ENCODE measurements around the gene C1QA. TPM values are rescaled to one million over a fixed set of nuclear protein-coding genes. Genes with fewer than 3 reads are reported as not detected.

The C1QA gene
- total RNA-seq, 1 donor from 2014 or later = 50.6 TPM

DNA sequence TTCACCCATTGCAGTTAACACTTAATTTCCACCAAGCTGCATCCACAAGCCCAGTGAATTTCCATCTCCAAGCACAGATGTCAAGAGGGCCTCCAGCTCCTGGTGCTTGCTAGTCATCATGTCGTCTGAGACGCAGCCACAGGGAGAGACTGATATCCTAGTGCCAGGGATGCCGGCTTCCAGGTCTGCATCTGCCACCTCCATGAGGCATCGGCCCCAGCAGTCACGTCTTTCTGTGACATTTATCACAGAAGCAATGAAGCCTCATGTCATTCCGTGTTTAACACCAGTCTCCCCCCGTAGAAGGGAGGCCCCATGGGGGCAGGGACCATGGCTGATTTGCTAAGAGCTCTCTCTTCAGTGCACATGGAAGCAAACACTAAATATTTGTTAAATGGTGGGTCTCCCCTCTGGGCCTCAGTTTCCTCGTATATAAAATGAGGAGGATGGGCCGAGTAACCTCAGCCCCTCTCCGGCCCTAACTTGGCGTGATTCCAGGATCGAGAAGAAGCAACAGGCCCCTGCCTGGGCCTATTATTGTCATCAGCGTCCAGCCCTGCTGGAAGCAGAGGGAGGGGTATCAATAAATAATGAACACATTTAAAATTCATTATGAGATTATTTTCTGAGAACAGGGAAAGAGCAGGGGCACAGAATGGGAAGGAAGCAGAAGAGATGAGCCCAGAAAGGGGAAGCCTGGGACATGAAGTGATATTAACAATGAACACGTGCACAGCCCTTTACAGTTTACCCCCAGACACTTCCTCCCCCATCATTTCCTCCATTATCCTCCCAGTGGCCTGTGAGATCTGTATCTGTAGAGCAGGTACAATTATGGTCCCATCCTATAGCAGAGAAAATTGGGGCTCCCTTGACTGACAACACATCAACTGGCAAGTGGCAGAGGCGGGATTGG is 15.8 kb downstream of the C1QA start:
- no peaks in the 10 kb centered on the region for H3K9me3 ChIP-seq (ENCODE audit: control insufficient read depth in 3 of 3, low read length in 3 of 3)
- H3K4me3 ChIP-seq (ENCODE audit: low read length in 3 of 3) = no peak overlapping the region
- H3K4me1 ChIP-seq (ENCODE audit: control insufficient read depth in 3 of 3, insufficient read depth in 3 of 3, low read length in 3 of 3) = no peaks in the 10 kb centered on the region
- H3K9ac ChIP-seq (ENCODE audit: low read depth in 1 of 3, low read length in 3 of 3) = no peak overlapping the region
- H3K27ac ChIP-seq (ENCODE audit: low read depth, low read length) = no peak overlapping the region
- no peaks in the 10 kb centered on the region for H3K36me3 ChIP-seq (ENCODE audit: control insufficient read depth in 3 of 3, insufficient read depth in 3 of 3, low read length in 3 of 3)
- peaks cover 14 to 35% (median 34%) of the 10 kb centered on the region in 3 donors for H3K27me3 ChIP-seq (ENCODE audit: control insufficient read depth in 3 of 3, insufficient read depth in 3 of 3, low read length in 3 of 3)

DNA sequence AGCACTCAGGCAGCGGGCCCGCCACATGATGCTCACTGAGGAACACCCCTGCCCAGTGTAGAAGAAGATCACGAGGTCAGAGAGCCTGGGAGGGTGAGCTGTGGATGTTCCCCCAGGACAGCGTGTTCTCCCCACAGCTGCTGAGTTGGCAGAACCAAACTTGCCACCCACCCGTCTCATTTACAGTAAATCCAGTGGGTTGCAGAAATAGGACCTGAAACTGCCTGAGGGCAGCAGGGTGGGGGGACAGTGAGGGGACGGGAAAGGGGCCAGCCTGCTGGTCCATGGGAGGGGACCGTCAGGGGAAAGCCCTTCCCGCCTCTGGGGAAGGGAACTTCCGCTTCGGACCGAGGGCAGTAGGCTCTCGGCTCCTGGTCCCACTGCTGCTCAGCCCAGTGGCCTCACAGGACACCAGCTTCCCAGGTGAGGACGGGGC is 16.5 kb downstream of the C1QA start, which contains the start of gene C1QB:
Gene C1QB (plus strand): TSS at position 356 of the 436 bp plus-strand sequence. CDS start 6,227 bp downstream, outside the sequence.
- H3K27ac ChIP-seq (ENCODE audit: low read depth, low read length) = no peak within 1 kb of the TSS
- H3K4me3 ChIP-seq (ENCODE audit: low read length in 3 of 3) = peak within 1 kb of the TSS in 1 of 3 donors; percentile 32

DNA sequence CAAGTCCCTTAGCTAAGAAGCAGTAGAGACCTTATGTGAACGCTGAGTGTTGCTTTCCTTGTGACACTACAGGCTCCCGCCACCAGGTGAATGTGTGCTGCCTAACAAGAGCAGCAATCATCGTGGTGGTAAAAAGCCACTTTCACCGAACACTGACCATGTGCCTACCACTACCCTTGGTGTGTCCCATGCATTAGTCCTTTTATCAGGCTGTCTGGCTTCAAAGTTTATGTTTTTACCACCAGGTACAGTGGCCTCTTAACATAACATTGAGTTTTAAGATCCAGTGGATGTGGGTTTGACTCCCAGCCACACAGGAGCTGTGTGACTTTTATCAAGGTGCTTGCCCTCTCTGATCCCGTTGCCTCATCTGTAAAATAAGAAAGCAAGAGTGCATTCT is 18.3 kb downstream of the C1QA start:
- H3K4me3 ChIP-seq (ENCODE audit: low read length in 3 of 3) = peak overlapping the region in 1 of 3 donors; percentile 34
- H3K9me3 ChIP-seq (ENCODE audit: control insufficient read depth in 3 of 3, low read length in 3 of 3) = no peaks in the 10 kb centered on the region
- no peaks in the 10 kb centered on the region for H3K4me1 ChIP-seq (ENCODE audit: control insufficient read depth in 3 of 3, insufficient read depth in 3 of 3, low read length in 3 of 3)
- no peak overlapping the region for H3K27ac ChIP-seq (ENCODE audit: low read depth, low read length)
- H3K9ac ChIP-seq (ENCODE audit: low read depth in 1 of 3, low read length in 3 of 3) = no peak overlapping the region
- peaks cover 17 to 38% (median 37%) of the 10 kb centered on the region in 3 donors for H3K27me3 ChIP-seq (ENCODE audit: control insufficient read depth in 3 of 3, insufficient read depth in 3 of 3, low read length in 3 of 3)
- H3K36me3 ChIP-seq (ENCODE audit: control insufficient read depth in 3 of 3, insufficient read depth in 3 of 3, low read length in 3 of 3) = no peaks in the 10 kb centered on the region

More for the DNA sequence above, 16.5 kb downstream of the C1QA start, which contains the start of gene C1QB:
- Histone ChIP-seq H3K9ac (ENCODE audit: low read depth in 1 of 3, low read length in 3 of 3) (no peak within 1 kb of the TSS), H3K9me3 (ENCODE audit: control insufficient read depth in 3 of 3, low read length in 3 of 3) (no peaks in the 10 kb centered on the region), H3K36me3 (ENCODE audit: control insufficient read depth in 3 of 3, insufficient read depth in 3 of 3, low read length in 3 of 3) (no peaks in the 10 kb centered on the region), H3K4me1 (ENCODE audit: control insufficient read depth in 3 of 3, insufficient read depth in 3 of 3, low read length in 3 of 3) (no peaks in the 10 kb centered on the region), H3K27me3 (ENCODE audit: control insufficient read depth in 3 of 3, insufficient read depth in 3 of 3, low read length in 3 of 3) (peaks cover 14 to 37% (median 34%) of the 10 kb centered on the region in 3 donors)

DNA sequence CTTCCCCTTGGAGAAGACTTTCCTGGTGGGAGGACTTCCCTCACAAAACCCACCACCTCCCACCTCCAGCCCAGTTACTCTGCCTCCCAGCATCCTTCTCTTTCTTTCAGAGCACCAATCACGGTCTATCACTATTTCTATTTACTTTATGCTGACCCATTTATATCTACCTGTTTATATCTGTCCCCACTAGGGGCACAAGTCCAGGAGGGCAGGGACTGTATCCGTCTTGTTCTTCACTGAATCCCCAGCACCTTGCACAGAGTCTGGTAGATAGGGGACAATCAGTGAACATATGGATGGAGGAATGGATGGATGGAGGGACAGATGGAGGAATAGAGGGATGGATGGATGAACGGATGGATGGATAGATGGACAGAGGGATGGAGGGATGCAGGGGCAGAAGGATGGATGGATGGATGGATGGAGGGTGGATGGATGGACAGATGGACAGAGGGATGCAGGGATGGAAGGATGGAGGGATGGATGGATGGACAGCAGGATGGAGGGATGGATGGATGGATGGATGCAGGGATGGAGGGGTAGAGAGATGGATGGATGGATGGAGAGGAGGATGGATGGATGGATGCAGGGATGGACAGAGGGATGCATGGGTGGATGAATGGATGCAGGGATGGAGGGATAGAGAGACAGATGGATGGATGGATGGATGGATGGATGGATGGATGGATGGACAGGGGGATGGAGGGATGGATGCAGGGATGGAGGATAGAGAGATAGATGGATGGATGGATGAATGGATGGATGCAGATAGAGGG is 22.1 kb downstream of the C1QA start:
- Histone ChIP-seq H3K27me3 (ENCODE audit: control insufficient read depth in 3 of 3, insufficient read depth in 3 of 3, low read length in 3 of 3) (peaks cover 18 to 38% (median 34%) of the 10 kb centered on the region in 3 donors), H3K4me1 (ENCODE audit: control insufficient read depth in 3 of 3, insufficient read depth in 3 of 3, low read length in 3 of 3) (no peaks in the 10 kb centered on the region), H3K4me3 (ENCODE audit: low read length in 3 of 3) (no peak overlapping the region), H3K9me3 (ENCODE audit: control insufficient read depth in 3 of 3, low read length in 3 of 3) (no peaks in the 10 kb centered on the region), H3K36me3 (ENCODE audit: control insufficient read depth in 3 of 3, insufficient read depth in 3 of 3, low read length in 3 of 3) (no peaks in the 10 kb centered on the region), H3K27ac (ENCODE audit: low read depth, low read length) (no peak overlapping the region), H3K9ac (ENCODE audit: low read depth in 1 of 3, low read length in 3 of 3) (no peak overlapping the region)

DNA sequence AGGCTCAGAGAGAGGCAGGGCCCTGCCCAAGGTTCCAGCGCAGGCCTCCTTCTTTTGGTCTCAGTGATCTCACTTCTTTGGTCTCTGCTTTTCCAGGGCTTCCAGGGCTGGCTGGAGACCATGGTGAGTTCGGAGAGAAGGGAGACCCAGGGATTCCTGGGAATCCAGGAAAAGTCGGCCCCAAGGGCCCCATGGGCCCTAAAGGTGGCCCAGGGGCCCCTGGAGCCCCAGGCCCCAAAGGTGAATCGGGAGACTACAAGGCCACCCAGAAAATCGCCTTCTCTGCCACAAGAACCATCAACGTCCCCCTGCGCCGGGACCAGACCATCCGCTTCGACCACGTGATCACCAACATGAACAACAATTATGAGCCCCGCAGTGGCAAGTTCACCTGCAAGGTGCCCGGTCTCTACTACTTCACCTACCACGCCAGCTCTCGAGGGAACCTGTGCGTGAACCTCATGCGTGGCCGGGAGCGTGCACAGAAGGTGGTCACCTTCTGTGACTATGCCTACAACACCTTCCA is 24.4 kb downstream of the C1QA start:
- H3K4me3 ChIP-seq (ENCODE audit: low read length in 3 of 3) = no peak overlapping the region
- peaks cover 9 to 37% (median 27%) of the 10 kb centered on the region in 3 donors for H3K27me3 ChIP-seq (ENCODE audit: control insufficient read depth in 3 of 3, insufficient read depth in 3 of 3, low read length in 3 of 3)
- H3K4me1 ChIP-seq (ENCODE audit: control insufficient read depth in 3 of 3, insufficient read depth in 3 of 3, low read length in 3 of 3) = no peaks in the 10 kb centered on the region
- H3K27ac ChIP-seq (ENCODE audit: low read depth, low read length) = no peak overlapping the region
- H3K9me3 ChIP-seq (ENCODE audit: control insufficient read depth in 3 of 3, low read length in 3 of 3) = no peaks in the 10 kb centered on the region
- no peak overlapping the region for H3K9ac ChIP-seq (ENCODE audit: low read depth in 1 of 3, low read length in 3 of 3)
- H3K36me3 ChIP-seq (ENCODE audit: control insufficient read depth in 3 of 3, insufficient read depth in 3 of 3, low read length in 3 of 3) = no peaks in the 10 kb centered on the region

DNA sequence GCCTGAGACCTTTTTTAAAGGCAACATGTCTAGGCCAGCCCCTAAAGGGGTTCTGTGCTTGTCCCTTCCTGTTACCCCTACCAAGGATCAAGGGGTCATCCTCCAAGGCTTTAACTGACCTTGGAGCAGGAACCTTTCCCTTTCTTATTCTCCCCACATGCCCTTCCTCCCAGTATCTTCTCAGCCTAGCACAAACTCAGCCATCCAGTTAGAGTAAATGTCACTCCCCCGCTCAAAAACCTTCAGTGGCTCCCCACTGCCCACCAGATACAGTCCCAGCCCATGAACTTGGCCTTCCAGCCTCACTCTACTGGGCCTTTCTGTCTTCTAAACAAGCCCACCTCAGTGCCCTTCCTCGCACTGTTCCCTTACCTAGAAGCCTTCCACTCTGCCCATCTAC is 25.5 kb downstream of the C1QA start:
- no peak overlapping the region for H3K9ac ChIP-seq (ENCODE audit: low read depth in 1 of 3, low read length in 3 of 3)
- H3K36me3 ChIP-seq (ENCODE audit: control insufficient read depth in 3 of 3, insufficient read depth in 3 of 3, low read length in 3 of 3) = no peaks in the 10 kb centered on the region
- no peak overlapping the region for H3K4me3 ChIP-seq (ENCODE audit: low read length in 3 of 3)
- H3K27me3 ChIP-seq (ENCODE audit: control insufficient read depth in 3 of 3, insufficient read depth in 3 of 3, low read length in 3 of 3) = peaks cover 9 to 37% (median 25%) of the 10 kb centered on the region in 3 donors
- H3K9me3 ChIP-seq (ENCODE audit: control insufficient read depth in 3 of 3, low read length in 3 of 3) = no peaks in the 10 kb centered on the region
- no peak overlapping the region for H3K27ac ChIP-seq (ENCODE audit: low read depth, low read length)
- no peaks in the 10 kb centered on the region for H3K4me1 ChIP-seq (ENCODE audit: control insufficient read depth in 3 of 3, insufficient read depth in 3 of 3, low read length in 3 of 3)

DNA sequence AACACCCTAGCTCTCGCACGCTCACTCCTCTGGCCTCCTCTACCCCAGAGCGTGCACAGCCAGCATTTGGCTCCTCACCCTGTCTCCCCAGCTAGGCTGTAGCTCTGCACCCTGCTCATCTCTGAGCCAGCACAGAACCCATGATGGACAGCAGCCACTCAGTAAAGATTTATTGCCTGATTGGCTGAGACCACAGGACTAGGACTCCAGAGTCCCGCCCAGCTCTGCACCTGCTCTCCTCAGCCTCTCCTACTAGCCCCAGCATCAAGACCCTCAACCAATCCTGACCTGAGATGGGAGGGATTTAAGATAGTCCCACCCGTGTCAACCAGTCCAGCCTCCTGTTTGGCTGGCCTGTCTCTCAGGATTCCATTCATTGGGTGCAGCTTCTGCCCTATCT is 25.9 kb downstream of the C1QA start:
- H3K36me3 ChIP-seq (ENCODE audit: control insufficient read depth in 3 of 3, insufficient read depth in 3 of 3, low read length in 3 of 3) = no peaks in the 10 kb centered on the region
- no peak overlapping the region for H3K4me3 ChIP-seq (ENCODE audit: low read length in 3 of 3)
- no peak overlapping the region for H3K27ac ChIP-seq (ENCODE audit: low read depth, low read length)
- no peaks in the 10 kb centered on the region for H3K4me1 ChIP-seq (ENCODE audit: control insufficient read depth in 3 of 3, insufficient read depth in 3 of 3, low read length in 3 of 3)
- peaks cover 9 to 39% (median 28%) of the 10 kb centered on the region in 3 donors for H3K27me3 ChIP-seq (ENCODE audit: control insufficient read depth in 3 of 3, insufficient read depth in 3 of 3, low read length in 3 of 3)
- H3K9ac ChIP-seq (ENCODE audit: low read depth in 1 of 3, low read length in 3 of 3) = no peak overlapping the region
- H3K9me3 ChIP-seq (ENCODE audit: control insufficient read depth in 3 of 3, low read length in 3 of 3) = no peaks in the 10 kb centered on the region

DNA sequence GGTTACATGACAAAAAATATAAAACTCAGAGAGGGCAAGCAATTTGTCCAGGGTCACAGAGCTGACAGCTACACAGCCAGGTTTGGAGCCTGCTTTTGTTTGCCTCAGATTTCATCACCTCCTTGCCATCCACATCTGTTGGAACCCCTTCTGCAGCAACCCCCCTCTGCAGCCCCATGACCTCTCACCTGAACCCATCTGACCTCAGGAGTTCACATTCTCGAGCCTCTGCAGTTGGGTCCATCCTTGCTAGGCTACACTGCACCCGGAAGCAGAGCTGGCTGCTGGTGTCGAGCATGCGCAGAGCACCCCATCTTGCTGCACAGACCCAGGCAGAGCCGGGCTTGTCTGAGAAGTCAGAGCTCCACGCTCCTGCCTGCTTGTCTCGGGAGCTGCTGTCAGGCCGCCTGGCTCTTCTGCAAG is 26.6 kb downstream of the C1QA start:
- no peak overlapping the region for H3K9ac ChIP-seq (ENCODE audit: low read depth in 1 of 3, low read length in 3 of 3)
- H3K27ac ChIP-seq (ENCODE audit: low read depth, low read length) = no peak overlapping the region
- peaks cover 9 to 36% (median 33%) of the 10 kb centered on the region in 3 donors for H3K27me3 ChIP-seq (ENCODE audit: control insufficient read depth in 3 of 3, insufficient read depth in 3 of 3, low read length in 3 of 3)
- no peaks in the 10 kb centered on the region for H3K36me3 ChIP-seq (ENCODE audit: control insufficient read depth in 3 of 3, insufficient read depth in 3 of 3, low read length in 3 of 3)
- H3K9me3 ChIP-seq (ENCODE audit: control insufficient read depth in 3 of 3, low read length in 3 of 3) = no peaks in the 10 kb centered on the region
- H3K4me1 ChIP-seq (ENCODE audit: control insufficient read depth in 3 of 3, insufficient read depth in 3 of 3, low read length in 3 of 3) = no peaks in the 10 kb centered on the region
- H3K4me3 ChIP-seq (ENCODE audit: low read length in 3 of 3) = no peak overlapping the region

DNA sequence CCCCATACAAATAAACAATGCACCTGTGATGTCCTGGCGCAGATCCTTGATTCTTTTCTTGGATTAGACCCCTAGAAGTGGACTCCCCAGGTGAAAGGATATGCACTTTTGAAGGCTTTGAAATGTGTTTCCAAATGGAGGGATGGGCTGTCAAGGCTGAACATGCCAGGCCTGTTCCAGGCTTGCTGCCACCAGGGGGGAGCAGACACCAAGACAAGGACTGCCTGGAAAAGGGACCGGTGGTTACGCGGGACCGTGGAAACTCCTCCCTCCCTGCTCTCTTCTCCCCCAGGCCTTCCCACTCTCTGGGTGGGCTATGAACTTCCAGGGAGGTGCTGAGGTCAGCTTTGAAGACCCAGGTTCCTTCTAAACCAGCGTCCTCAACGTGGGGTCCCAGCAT is 29.3 kb downstream of the C1QA start:
- H3K4me3 ChIP-seq (ENCODE audit: low read length in 3 of 3) = no peak overlapping the region
- H3K9ac ChIP-seq (ENCODE audit: low read depth in 1 of 3, low read length in 3 of 3) = no peak overlapping the region
- no peak overlapping the region for H3K27ac ChIP-seq (ENCODE audit: low read depth, low read length)
- H3K9me3 ChIP-seq (ENCODE audit: control insufficient read depth in 3 of 3, low read length in 3 of 3) = no peaks in the 10 kb centered on the region
- H3K4me1 ChIP-seq (ENCODE audit: control insufficient read depth in 3 of 3, insufficient read depth in 3 of 3, low read length in 3 of 3) = no peaks in the 10 kb centered on the region
- no peaks in the 10 kb centered on the region for H3K36me3 ChIP-seq (ENCODE audit: control insufficient read depth in 3 of 3, insufficient read depth in 3 of 3, low read length in 3 of 3)
- peaks cover 6 to 42% (median 42%) of the 10 kb centered on the region in 3 donors for H3K27me3 ChIP-seq (ENCODE audit: control insufficient read depth in 3 of 3, insufficient read depth in 3 of 3, low read length in 3 of 3)
